ENCODE measurements around the gene SSH2.
"Not testable (repeated sequence)": the region's sequence is repeated elsewhere in the genome, so short reads cannot be mapped to it uniquely, and the experiment has no call there.

Gene SSH2

DNA sequence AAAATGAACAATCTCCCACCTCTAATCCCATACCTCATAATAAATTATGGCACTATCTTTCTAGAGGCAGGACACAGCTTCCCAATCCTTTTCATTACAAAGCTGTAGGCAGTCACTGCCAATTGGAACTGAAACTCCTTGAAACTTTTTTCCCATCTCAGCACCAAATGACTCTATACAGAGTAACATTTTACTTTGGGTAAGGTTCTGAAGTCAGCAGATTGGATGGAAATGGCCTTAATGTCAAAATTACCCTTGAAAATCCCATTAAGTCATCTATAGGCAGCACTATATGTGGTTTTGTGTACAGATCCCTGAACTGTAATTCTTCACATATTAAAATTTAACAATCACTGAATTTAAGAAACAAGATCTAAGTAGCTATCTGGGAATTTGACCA, 277.1 kb downstream of the SSH2 start:
- DNase-seq, result no peak

DNA sequence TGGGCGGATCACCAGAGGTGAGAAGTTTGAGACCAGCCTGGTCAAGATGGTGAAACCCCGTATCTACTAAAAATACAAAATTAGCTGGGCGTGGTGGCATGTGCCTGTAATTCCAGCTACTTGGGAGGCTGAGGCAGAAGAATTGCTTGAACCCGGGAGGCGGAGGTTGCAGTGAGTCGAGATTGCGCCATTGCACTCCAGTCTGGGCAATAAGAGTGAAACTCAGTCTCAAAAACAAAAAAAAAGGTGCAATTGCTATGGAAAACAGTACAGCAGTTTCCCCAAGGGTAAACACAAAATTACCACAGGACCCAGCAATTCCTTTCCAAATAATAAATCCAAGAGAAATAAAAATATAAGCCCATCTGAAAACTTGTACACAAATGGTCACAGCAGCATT, 278.1 kb downstream of the SSH2 start:
- not testable (repeated sequence) for DNase-seq

DNA sequence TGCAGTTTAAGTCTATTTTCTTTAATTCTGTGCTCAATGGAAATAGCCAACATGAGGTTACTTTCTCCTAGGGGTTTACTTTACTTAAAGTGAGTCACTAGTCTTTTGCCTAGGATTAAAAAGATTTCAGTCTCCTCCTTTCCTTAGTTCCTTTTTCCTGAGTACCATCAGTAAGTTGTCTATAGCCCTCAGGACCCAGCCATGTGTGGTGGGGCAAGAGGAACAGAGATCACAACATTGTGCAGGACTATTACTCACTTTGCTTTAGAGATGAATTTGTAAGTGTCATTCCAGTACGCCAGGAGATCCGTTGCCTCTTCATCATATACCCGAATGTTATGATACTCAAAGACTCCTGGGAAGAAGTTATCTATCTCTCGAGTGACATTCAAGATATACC, 279.6 kb downstream of the SSH2 start:
- no peak for DNase-seq

DNA sequence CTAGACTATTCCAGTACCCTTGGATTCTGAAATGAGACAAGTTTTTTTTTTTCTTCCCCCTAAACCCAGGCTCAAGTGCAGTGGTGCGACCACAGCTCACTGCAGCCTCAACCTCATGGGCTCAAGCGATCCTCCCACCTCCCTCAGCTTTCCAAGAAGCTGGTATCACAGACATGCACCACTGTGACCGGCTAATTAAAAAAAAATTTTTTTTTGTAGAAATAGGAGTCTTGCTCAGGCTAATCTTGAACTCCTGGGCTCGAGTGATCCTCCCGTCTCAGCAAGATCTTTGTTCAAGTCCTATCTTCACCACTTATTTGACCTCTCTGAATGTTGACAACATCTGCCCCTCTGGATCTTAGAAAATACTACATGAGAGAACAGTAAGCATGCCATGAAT, 280.7 kb downstream of the SSH2 start:
- no peak for DNase-seq

DNA sequence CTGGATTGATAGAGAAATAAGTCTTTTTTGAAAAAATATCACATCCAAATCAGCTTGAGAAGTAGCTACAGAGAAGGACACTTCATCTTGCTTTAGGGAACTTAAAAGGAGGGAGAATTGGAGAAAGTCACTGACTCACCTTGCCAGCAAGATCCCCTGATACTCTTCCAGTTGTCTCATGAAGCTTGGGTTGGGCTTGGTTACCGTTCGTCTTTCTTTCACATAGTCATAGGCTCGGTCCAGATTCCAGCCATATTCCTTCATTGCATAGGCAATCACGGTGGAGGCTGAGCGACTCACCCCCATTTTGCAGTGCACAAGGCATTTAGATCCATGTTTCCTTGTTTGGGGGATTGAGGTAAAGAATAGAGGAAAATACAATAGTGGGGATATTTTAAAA, 282.0 kb downstream of the SSH2 start:
- DNase-seq, result no peak

DNA sequence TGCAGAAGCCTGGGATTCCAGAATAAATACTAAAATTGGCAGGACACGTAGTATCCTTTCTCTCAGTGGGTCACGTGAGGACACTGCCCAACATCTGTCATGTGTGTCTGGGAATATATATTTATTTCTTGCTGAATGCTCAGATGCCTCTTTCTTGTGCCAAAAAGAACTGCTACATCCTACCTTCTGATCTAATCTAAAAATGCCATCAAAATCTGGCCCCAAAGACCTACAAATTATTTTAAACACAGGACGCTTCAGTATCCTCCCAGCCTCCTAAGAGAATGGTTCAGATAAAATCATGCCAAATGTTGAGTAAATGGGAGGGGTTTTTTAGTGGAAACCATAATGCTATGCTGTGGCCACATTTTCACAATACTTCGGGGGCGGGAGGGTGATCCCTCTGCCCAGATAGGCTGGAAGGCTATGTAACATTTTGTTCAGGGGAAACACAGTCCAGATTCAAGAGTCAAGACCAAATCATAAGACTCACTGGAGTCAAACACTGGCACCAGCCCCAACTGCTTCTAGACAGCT, 284.4 kb downstream of the SSH2 start:
- no peak for DNase-seq

DNA sequence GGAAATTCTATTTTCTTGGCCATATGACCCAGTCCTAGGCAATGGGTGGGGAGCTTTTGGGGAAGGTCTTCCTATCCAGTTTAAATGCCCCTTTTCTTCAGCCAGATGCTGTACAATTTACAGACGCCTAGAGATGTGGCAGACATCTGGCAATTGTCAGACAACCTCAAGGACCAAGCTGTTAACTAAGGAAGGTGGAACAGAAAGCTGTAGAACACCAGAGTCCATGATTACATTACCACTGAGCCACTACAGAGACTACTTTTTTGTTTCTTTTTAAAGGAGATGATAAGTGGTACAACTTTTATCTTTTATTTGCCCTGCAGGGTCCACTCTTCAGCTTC, 286.2 kb downstream of the SSH2 start:
- no peak for DNase-seq

DNA sequence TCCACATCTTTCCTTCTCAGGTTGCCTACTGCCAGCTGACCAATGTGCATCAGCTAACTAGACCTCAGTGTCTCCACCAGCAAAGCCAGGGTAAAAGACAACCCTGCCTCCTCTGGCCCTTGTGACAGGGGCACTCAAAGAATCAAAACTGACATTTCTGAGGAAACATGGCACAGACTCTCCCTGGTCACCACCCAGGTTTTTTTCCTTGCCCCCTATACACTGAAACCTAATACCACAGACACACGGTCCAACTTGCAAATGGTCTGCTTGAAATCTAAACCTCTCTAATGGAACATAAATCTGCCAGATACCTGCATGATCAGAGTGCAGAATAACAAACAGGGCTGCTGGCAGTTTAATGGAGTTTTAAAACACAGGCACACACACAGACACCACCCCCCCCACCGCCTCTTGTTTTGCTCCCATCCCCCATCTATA, 287.8 kb downstream of the SSH2 start:
- no peak for DNase-seq

DNA sequence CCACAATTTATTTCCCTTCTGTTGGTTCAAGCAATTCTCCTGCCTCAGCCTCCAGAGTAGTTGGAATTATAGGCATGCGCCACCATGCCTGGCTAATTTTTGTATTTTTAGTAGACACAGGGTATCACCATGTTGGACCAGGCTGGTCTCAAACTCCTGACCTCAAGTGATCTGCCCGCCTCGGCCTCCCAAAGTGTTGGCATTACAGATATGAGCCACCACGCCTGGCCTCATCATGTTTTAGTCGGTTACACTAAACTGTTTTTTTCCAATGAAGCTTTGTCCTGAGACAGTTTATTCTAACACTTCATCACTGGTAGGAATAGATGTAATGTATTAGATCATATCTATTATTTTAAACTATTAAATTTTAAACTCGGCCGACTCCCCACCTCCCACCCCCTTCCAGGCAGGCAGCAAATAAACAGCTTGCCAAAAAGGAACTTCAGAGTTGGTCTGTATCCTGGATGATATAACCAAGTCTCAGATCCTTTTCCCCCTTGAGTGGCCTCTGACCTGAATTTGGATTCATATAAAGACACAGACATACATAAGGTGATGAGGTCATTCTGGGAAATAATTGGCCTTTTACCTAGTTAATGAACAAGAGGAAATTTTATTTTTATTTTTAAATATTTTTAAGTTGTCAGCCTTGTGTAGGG, 288.9 kb downstream of the SSH2 start:
- no peak for DNase-seq

DNA sequence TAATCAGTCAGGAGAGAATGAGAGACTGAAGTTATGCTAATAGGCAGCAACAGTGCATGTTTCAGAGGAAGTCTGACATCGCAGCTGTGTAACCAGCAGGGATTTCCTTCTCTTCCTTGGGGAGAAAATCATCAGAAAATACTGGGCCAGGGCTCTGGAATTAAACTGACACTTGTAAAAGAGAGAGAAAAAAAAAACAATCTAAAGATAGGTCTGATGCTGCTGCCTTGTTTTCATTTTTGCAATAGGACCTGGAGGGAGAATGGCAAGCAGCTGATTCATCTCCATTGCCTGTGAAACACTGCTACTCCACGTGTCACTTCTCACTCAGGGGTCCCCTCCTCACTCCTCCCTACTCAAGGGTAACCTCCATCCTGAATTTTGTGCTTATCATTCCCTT, 289.6 kb downstream of the SSH2 start:
- no peak for DNase-seq

DNA sequence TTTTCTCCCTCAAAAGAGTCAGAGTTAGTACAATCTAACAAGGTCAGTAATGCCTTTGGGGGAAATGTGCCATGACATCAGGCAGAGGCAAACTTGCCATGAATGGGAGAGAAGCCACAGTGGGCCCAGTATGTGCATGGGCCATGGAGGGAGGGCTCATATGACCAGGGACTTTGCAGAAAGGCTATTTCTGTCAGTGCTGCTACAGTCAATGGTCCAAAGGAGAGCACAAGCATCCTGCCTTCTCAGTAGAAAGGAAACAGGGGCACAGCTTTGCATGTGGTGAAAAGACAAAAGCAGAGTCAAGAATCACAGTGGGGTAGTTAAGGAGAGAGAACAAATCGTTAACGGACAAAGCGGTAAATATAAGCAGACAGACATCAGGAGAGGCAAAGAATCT, 296.1 kb downstream of the SSH2 start:
- no peak for DNase-seq

DNA sequence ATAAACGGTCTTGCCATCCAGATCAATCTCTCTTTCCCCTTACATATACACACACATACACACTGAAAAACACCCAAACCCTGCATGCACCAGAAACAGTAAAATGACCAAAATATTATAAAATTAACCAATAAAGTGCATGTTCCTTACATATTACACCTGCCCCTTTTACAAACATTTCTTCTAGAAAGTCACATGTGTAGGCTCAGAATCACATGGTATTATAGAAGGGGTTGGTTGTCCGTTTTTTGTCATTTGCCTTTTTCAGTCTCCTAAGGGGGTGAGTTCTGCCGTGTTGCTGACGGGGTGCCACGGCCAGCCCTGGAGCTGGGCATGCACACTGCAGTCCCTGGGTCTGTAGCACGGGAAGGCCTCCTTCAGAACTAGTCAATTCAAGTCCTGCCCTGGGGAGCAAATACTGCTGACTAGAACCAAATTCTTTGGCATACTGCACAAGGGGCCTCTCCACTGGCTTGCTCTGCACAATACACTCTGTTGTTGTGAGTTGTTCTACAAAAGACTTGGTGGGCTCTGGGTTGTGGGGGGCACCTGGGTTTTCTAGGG, 299.3 kb downstream of the SSH2 start:
- DNase-seq, result no peak

DNA sequence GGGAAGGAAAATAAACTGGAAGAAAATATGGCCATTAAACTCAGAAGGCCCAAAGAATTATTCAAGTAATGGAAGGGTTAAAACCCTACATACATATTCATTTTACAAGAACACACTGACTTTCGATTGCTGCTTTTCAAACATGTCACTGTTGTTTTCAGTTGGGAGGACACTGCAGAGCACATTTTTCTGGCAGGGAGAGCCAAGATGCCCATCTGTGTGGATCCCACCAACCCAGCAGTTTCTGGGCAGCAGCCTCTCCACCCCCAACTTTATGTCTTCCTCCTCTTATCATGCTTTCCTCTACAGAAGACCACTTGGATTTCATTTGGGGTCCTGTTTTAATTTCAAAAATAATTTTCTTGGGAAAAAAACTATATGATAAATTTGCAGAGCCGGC, 300.2 kb downstream of the SSH2 start:
- no peak for DNase-seq

DNA sequence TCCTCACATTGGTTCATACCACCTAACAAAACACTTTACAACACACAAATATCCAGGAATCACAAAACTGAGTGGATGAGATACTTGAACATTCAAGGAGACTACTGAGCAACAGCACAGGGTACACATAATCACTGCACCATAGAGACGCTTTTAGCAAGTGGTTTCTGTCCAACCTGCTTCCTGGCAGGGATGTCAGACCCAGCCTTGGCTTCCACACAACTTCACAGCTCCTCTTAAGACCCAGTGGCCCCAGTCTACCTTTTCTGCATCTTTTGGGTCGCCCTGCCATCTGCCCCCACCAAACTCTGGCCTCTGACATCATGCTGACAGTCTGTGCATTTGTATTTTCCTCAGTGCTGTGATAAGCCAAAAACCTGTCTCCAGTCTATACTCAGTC, 301.4 kb downstream of the SSH2 start:
- DNase-seq, result no peak

DNA sequence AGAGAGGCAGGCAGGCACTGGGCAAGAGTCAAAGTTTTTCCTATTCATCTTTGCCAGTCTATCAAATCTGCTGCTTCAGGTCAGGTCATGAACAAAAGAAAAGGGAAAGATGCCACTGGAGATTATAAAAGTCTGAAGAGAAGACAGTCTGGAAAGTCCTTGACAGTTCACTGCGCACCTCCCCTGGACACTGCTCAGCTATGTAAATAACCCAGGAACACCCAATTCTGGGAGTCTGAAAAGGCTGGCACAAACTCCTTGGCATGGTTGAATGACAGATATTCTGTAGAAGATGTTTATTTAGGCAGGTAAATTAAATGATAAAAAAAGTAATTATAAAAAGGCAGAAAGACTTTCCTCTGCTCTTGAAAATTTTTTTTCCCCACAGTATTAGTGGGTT, 302.1 kb downstream of the SSH2 start:
- DNase-seq, result no peak

DNA sequence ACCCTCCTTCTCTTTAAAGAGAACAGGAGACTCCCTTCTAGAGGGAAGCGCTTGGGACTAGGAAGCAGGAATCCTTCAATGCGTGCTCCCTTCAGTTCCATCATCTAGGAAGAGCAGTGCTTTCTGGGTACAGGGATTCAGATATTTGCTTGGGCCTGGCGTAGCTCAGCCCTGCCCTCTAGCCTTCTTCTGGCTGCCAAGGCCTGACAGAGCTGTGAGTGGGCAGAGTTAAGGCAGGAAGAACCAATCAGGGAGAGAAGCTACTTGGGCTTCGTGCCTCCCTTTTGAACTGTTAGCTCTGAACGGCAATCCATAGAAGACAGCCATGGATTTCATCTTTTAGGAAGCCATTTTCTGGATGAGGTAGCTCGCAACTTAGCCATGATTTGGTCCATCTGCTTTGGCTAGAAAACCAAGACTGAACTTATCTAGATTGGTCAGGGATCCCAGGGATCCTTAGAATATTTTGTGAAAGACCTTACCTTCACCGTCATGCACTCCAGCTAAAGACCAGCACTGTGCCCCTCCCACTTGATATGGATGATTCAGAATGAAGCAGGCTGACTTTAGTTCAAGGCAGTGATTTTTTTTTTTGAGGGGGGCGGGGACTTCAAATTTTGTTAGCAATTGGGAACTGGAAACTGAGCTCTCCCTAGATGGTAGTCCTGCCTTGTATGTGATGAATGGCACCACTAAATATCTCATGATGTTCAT, 304.8 kb downstream of the SSH2 start:
- DNase-seq, result no peak

DNA sequence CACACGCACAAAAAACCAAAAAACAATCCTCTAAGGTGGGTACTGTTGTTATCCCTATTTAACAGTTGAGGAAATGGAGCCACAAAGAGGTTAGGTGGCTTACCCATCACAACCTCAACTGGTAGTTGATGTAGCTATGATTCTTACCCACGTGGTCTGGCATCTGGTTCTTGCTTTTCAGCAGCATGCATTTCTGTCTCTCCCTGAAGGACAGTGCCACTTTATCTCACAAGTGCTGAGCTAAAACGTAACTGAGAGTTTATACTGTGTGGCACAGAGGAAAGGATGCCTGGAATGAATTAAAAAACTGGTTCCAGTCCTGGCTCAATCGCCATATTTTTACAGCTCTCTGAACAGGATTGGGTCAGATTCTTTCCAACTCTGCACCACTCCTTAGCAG, 305.4 kb downstream of the SSH2 start:
- no peak for DNase-seq

DNA sequence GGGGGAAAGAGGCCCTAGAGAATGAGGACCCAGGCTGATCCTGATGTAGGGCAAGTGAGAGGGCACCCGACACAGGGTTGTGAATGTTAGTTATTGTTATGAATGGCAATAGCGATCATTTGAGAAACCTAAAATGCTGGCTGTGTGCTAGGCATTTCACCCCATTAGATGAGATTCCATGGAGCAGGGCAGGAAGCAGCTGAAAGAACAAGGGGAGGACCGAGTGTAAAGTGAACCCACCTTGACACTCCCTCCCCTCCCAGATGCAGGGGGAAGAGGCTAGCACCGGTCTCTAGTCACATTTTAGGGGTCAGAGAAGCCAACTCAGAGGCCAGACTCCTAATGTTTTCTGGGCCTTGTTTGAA, 306.8 kb downstream of the SSH2 start:
- no peak for DNase-seq

DNA sequence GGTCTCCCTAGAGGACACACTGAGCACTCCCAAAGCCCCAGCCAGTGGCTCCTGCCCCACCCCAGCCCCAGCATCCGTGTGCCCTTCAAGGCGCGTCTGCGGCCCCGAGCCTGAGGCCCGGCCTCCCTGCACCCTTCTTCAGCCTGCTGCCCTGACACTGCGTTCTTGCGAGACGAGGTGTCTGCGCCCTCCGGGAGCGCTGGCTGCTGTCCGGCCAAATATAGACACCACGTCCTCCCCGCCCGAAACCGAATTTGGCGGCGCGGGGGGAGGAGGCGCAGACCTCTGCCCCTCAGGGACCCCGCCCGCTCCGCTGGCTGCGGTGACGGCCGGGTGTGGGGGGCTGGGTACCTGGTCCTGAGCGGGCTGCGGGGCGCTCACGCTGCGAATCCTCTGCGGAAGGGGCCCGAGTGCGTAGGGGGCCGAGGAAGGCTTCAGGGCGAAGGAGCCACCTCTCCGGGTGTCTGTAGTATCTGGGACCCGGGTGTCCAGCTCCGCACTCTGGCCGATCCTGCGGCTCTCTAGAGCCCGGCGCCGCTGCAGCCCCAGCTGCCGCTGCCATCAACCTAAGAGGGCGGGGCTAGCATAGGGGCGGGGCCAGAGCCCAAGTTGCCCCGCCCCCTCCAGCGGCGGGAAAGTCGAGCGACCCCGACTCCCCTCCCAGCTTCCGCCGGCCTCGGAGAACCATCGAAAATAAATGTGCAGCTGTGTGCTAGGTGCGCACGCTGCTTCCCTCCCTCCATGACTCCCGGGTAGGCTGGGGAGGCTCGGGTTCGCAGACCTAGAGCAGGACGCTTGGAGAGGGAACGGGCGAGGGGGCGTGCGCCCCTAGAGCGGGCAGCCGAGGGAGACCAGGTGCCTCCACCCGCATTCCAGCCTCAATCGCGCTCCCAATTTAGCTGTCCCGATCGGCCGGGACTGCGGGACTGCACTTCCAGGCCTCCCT, 307.4 kb downstream of the SSH2 start, which contains the start of gene CORO6:
Gene CORO6, minus strand, starts transcription at position 576 of the 946 bp plus-strand sequence. CDS start 1,491 bp downstream, outside the sequence.
- peak; percentile 41 for DNase-seq

DNA sequence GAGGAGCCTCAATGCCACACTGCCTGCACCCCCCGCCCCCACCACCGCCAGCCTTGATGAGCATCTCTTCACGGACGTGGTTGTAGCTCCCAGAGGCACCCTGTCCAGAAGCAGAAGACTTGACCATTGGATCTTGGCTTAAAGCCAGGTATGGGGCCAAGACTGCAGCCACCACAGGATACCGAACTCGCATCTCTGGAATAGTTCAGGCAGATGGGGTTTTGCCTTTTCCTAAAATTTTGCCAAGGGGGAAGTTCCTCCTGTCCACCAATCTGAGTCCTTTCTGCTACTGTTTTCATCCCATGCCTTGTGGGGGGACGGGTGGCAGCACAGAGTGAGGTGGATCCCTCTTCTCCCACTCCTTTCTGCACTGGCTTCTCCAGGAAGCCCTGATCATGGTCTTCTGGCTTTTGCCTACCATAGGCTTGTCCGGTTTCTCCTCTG, 308.3 kb downstream of the SSH2 start:
- no peak for DNase-seq

DNA sequence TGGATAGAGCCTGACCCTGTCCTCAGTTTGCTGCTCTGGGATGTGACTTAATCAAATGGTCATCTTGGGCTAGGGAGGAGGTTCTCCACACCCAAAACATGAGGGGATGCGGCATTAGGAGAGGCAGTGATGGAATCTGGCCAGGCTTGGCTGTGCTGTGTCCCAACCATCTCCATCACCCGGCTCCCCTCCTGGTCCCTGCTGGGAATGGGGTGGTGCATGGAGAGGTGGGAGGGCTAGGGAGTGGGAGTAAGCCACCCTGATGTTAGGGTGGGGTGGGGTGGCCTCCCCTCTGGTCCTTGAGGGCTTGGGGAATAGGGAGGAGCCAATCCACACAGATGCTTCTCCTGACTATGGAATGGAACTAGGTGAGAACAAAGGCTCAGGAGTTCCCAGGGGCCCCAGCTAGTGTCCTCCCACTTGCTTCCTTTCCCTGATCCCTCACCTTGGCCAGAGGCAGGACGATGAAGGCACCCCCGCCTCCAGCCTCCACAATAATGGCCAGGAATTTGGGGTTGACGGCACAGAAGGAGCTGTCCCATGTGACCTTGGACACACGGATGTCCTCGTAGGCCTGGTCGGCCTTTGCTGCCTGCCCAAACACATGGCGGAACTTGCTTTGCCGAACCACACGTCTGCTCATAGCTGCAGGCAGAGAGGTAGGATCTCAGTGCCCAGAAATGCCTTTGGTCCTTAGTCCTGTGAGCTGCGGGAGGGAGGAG, 309.1 kb downstream of the SSH2 start:
- no peak for DNase-seq

DNA sequence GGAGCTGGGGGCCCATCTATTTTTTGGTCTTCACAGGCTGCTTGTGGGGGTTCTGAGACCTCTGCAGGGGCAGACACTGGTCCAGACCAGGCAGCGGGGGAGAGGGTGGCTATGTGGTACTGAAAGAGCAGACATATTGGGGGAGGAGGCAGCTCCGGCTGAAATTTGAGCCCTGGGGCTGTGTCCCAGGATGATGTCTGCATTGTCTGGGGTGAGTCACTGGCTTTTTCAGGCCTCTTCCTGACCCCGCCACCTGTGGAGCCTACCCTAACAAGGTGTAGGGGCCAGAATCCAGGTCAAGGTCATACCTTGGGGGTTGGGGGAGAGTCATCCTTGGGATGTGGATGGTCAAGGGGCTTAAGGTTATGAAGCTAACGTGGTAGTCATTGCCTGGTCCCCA, 309.8 kb downstream of the SSH2 start:
- no peak for DNase-seq

All from CD4-positive, alpha-beta T cell treated with Interleukin-4 for 4 hours (primary cell).